ENCODE results near the gene GEMIN5. TPM values are rescaled to one million over a fixed set of nuclear protein-coding genes. Genes with fewer than 3 reads are reported as not detected.

The GEMIN5 gene
- 22.3 to 27.3 TPM (median 24.0 TPM) in 5 replicates for total RNA-seq (2022; extraction: Qiagen RNA extraction)

GRCh38 chr5:154937718-154938466 lies at the start of gene GEMIN5:
Gene GEMIN5, minus strand, starts transcription at chr5:154938211. Its CDS starts 78 bp downstream, at chr5:154938133.

GRCh38 chr5:154940772-154941620 lies 3.0 kb upstream of the GEMIN5 start, which contains the start of gene MRPL22:
Gene MRPL22, plus strand, starts transcription at chr5:154941073. Its CDS starts 38 bp downstream, at chr5:154941111.

GRCh38 chr5:154858297-154858971 lies 79.6 kb downstream of the GEMIN5 start, which contains the start of gene CNOT8:
Gene CNOT8, plus strand, starts transcription at chr5:154858627. Its CDS starts 4,652 bp downstream, at chr5:154863279.

GRCh38 chr5:154850255-154851062 lies 87.6 kb downstream of the GEMIN5 start, which contains the start of gene FAXDC2:
Gene FAXDC2, minus strand, starts transcription at chr5:154850603. Its CDS starts 12,425 bp downstream, at chr5:154838178.

Other genes starting within 250 kb of the GEMIN5 start
- gene LARP1, start 182.8 kb downstream of the GEMIN5 start, total RNA-seq (2022; extraction: Qiagen RNA extraction) = 107 to 135 TPM (median 132 TPM) in 5 replicates
- 0.10 to 0.25 TPM (median 0.18 TPM) in 4 of 5 replicates, not detected in the other for gene FAXDC2, start 87.6 kb downstream of the GEMIN5 start, total RNA-seq (2022; extraction: Qiagen RNA extraction)
- 34.0 to 41.5 TPM (median 38.4 TPM) in 5 replicates for gene CNOT8, start 79.6 kb downstream of the GEMIN5 start, total RNA-seq (2022; extraction: Qiagen RNA extraction)
- 41.7 to 59.2 TPM (median 58.0 TPM) in 5 replicates for gene MRPL22, start 2.9 kb upstream of the GEMIN5 start, total RNA-seq (2022; extraction: Qiagen RNA extraction)
- 0.02 to 0.05 TPM (median 0.03 TPM) in 3 of 5 replicates, not detected in the others for gene KIF4B, start 75.5 kb upstream of the GEMIN5 start, total RNA-seq (2022; extraction: Qiagen RNA extraction)